GM12878 (cell line): ENCODE results near the gene DNAJC5G. TPM values are rescaled to one million over a fixed set of nuclear protein-coding genes. Genes with fewer than 3 reads are reported as not detected.

Source experiments
- BCL11A ChIP-seq: IDR thresholded peaks from 2 replicates; pipeline ENCODE4 v1.6.1; 2011; ENCODE audit warnings: low read depth, low read length
- BHLHE40 ChIP-seq, 2 experiments: fragments of 450-650 bp in 1 of 2; IDR thresholded peaks; 2 replicates each; pipeline ENCODE4 v1.6.1; 2011 to 2017; ENCODE audit warnings: low read depth in 2 of 2, borderline replicate concordance in 1 of 2, improper control_type of control experiment in 1 of 2, low read length in 1 of 2, mild to moderate bottlenecking in 1 of 2
- BMI1 ChIP-seq: fragments of 450-650 bp; IDR thresholded peaks from 2 replicates; pipeline ENCODE4 v1.6.1; 2016; ENCODE audit warnings: mild to moderate bottlenecking, moderate library complexity, borderline replicate concordance
- CHD1 ChIP-seq: IDR thresholded peaks from 2 replicates; pipeline ENCODE4 v1.6.1; 2012; ENCODE audit warnings: low read depth, low read length, improper control_type of control experiment
- CHD4 ChIP-seq: fragments of 200-600 bp; sonication (generic); IDR thresholded peaks from 2 replicates; pipeline ENCODE4 v1.6.1; 2016; ENCODE audit warnings: mild to moderate bottlenecking
- GABPA ChIP-seq: IDR thresholded peaks from 2 replicates; pipeline ENCODE4 v1.6.1; 2014; ENCODE audit warnings: antibody characterized with exemption, low read depth, mild to moderate bottlenecking, inconsistent platforms
- HDAC6 ChIP-seq: fragments of 200-600 bp; sonication (generic); IDR thresholded peaks from one replicate; pipeline ENCODE4 v1.8.0; 2017; ENCODE audit warnings: antibody characterized with exemption; ENCODE audit not compliant: unreplicated experiment
- MLLT1 ChIP-seq: fragments of 450-650 bp; IDR thresholded peaks from 2 replicates; pipeline ENCODE4 v1.6.1; 2016; ENCODE audit warnings: mild to moderate bottlenecking
- NBN ChIP-seq: fragments of 450-650 bp; IDR thresholded peaks from 2 replicates; pipeline ENCODE4 v1.6.1; 2016
- NR2C2 ChIP-seq: IDR thresholded peaks from 2 replicates; pipeline ENCODE4 v1.6.1; 2011; ENCODE audit warnings: borderline replicate concordance, low read depth; ENCODE audit not compliant: control insufficient read depth, insufficient read length
- RCOR1 ChIP-seq: conservative IDR thresholded peaks from 2 replicates; pipeline ENCODE4 v1.6.1; 2012; ENCODE audit warnings: low read depth, low read length, improper control_type of control experiment
- SMAD5 ChIP-seq: IDR thresholded peaks from 2 replicates; pipeline ENCODE4 v1.6.1; 2016; ENCODE audit warnings: antibody characterized with exemption, low read depth
- SMC3 ChIP-seq: IDR thresholded peaks from 2 replicates; pipeline ENCODE4 v1.6.1; 2011; ENCODE audit warnings: low read length, improper control_type of control experiment, borderline replicate concordance
- SP1 ChIP-seq: IDR thresholded peaks from one replicate; pipeline ENCODE4 v1.6.1; 2011; ENCODE audit warnings: low read depth, low read length
- SREBF1 ChIP-seq: IDR thresholded peaks from 2 replicates; pipeline ENCODE4 v1.6.1; 2012; ENCODE audit warnings: mild to moderate bottlenecking, low read length
- SUPT20H ChIP-seq: IDR thresholded peaks from 2 replicates; pipeline ENCODE4 v1.6.1; 2011; ENCODE audit warnings: low read depth, mild to moderate bottlenecking, low read length, moderate library complexity, borderline replicate concordance; ENCODE audit not compliant: control insufficient read depth
- YBX1 ChIP-seq: fragments of 450-650 bp; IDR thresholded peaks from 2 replicates; pipeline ENCODE4 v1.6.1; 2016; ENCODE audit warnings: antibody characterized with exemption
- polyA plus RNA-seq, 11 experiments: library from polyadenylated mRNA; depleted of rRNA in 4 of 11; unstranded in 6 of 11; stranded (reverse) in 5 of 11; fragments of >200 nt; fragmentation: Nextera tagmentation in 4 of 11; fragmentation: Illumina TruSeq in 1 of 11; extraction: Ambion mirVana in 4 of 11; extraction: Trizol in 1 of 11; gene quantifications; 1 replicate in 1 of 11; 2 replicates in 10 of 11; pipeline versions ENCODE4 v1.2.1 to v1.2.3, GENCODE V29; 2011 to 2016; ENCODE audit warnings: inconsistent platforms in 2 of 11, missing spikeins in 2 of 11, low read depth in 1 of 11
- total RNA-seq, 4 experiments: library from RNA; depleted of rRNA in 3 of 4; stranded (reverse); fragments of >200 nt in 3 of 4; fragmentation: Illumina TruSeq in 1 of 4; extraction: Trizol in 1 of 4; gene quantifications; 2 replicates each; pipeline versions ENCODE4 v1.2.1 to v1.2.3, GENCODE V29; 2013 to 2021
- TF ChIP-seq, protein P1 (sequence below): IDR thresholded peaks from 2 replicates; pipeline ENCODE4 v1.6.1; 2012; ENCODE audit warnings: mild to moderate bottlenecking, low read depth, low read length
- TF ChIP-seq, protein P2 (sequence below): IDR thresholded peaks from 2 replicates; pipeline ENCODE4 v1.6.1; 2012; ENCODE audit warnings: low read depth, low read length, improper control_type of control experiment
- TF ChIP-seq, protein P3 (sequence below): fragments of 450-650 bp; IDR thresholded peaks from 2 replicates; pipeline ENCODE4 v1.6.1; 2016; ENCODE audit warnings: mild to moderate bottlenecking, moderate library complexity, borderline replicate concordance

Gene DNAJC5G
- total and polyA plus RNA-seq, 10 of the 15 experiments (the other 5 are each of a cell fraction or from before 2014, with no cell fraction given), result not detected

DNA sequence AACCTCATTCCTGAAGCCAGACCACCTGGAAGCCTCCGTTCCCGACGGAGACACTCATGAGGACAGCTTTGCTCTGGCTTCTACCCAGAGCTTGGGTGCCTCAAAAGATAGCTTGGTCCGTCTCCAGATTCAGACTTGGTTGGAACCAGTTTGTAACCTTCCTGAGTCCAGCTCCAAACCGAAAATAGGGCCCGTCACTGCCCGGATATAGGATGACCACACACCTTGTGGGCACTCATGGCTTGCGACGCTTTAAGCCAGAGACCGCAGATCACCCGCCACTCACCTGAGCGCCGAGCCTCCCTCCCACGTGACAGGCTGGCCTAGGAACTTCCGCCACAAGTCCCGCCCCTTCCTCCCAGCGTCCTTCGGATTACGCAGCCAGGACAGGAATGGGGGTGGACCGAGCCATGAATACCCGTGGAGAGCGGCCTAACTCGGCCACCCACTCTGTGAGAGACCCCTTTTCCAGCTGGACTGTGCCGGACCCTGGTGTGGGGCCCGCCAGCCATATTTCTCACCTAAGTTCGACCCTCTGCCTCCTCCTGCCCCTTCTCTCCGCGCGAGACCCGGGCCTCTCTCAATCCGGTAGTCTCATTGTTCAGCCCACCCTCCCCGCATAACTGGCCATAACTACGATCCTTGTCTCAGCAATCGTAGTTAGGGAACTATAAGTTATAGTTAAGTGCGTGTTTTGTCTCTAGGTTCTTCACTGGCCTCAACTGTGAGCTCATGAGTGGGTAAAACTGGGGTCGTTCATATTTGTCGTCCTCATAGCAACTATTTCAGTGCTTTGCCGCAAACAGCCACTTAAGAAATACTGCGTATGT lies 47.7 kb downstream of the DNAJC5G start, which contains the start of gene MPV17 (continued):
- TF ChIP-seq, protein P1, sequence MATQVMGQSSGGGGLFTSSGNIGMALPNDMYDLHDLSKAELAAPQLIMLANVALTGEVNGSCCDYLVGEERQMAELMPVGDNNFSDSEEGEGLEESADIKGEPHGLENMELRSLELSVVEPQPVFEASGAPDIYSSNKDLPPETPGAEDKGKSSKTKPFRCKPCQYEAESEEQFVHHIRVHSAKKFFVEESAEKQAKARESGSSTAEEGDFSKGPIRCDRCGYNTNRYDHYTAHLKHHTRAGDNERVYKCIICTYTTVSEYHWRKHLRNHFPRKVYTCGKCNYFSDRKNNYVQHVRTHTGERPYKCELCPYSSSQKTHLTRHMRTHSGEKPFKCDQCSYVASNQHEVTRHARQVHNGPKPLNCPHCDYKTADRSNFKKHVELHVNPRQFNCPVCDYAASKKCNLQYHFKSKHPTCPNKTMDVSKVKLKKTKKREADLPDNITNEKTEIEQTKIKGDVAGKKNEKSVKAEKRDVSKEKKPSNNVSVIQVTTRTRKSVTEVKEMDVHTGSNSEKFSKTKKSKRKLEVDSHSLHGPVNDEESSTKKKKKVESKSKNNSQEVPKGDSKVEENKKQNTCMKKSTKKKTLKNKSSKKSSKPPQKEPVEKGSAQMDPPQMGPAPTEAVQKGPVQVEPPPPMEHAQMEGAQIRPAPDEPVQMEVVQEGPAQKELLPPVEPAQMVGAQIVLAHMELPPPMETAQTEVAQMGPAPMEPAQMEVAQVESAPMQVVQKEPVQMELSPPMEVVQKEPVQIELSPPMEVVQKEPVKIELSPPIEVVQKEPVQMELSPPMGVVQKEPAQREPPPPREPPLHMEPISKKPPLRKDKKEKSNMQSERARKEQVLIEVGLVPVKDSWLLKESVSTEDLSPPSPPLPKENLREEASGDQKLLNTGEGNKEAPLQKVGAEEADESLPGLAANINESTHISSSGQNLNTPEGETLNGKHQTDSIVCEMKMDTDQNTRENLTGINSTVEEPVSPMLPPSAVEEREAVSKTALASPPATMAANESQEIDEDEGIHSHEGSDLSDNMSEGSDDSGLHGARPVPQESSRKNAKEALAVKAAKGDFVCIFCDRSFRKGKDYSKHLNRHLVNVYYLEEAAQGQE, result no peak
- TF ChIP-seq BHLHE40 (IDR thresholded peaks at IDR 0.05; ENCODE audit: borderline replicate concordance in 1 of 2, low read depth in 2 of 2, low read length in 1 of 2) (peak; percentile 98 to 99), CHD4 (no peak), BMI1 (no peak), NR2C2 (no peak), YBX1 (no peak), BCL11A (no peak), SMC3 (0 out of 2 replicates have a peak, but pooled peaks have one; percentile 4), GABPA (peak; percentile 91), NBN (peak; percentile 59; the same call in 1 of the 2 replicates), MLLT1 (peak; percentile 74; the same call in 1 of the 2 replicates), HDAC6 (peak; percentile 51), SMAD5 (peak; percentile 95), SREBF1 (no peak), CHD1 (no peak), SP1 (peak; percentile 67), RCOR1 (0 out of 2 replicates have a peak, but pooled peaks have one; percentile 11), SUPT20H (no peak)
- TF ChIP-seq, protein P2, sequence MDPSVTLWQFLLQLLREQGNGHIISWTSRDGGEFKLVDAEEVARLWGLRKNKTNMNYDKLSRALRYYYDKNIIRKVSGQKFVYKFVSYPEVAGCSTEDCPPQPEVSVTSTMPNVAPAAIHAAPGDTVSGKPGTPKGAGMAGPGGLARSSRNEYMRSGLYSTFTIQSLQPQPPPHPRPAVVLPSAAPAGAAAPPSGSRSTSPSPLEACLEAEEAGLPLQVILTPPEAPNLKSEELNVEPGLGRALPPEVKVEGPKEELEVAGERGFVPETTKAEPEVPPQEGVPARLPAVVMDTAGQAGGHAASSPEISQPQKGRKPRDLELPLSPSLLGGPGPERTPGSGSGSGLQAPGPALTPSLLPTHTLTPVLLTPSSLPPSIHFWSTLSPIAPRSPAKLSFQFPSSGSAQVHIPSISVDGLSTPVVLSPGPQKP, result no peak
- TF ChIP-seq, protein P3, sequence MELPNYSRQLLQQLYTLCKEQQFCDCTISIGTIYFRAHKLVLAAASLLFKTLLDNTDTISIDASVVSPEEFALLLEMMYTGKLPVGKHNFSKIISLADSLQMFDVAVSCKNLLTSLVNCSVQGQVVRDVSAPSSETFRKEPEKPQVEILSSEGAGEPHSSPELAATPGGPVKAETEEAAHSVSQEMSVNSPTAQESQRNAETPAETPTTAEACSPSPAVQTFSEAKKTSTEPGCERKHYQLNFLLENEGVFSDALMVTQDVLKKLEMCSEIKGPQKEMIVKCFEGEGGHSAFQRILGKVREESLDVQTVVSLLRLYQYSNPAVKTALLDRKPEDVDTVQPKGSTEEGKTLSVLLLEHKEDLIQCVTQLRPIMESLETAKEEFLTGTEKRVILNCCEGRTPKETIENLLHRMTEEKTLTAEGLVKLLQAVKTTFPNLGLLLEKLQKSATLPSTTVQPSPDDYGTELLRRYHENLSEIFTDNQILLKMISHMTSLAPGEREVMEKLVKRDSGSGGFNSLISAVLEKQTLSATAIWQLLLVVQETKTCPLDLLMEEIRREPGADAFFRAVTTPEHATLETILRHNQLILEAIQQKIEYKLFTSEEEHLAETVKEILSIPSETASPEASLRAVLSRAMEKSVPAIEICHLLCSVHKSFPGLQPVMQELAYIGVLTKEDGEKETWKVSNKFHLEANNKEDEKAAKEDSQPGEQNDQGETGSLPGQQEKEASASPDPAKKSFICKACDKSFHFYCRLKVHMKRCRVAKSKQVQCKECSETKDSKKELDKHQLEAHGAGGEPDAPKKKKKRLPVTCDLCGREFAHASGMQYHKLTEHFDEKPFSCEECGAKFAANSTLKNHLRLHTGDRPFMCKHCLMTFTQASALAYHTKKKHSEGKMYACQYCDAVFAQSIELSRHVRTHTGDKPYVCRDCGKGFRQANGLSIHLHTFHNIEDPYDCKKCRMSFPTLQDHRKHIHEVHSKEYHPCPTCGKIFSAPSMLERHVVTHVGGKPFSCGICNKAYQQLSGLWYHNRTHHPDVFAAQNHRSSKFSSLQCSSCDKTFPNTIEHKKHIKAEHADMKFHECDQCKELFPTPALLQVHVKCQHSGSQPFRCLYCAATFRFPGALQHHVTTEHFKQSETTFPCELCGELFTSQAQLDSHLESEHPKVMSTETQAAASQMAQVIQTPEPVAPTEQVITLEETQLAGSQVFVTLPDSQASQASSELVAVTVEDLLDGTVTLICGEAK, result peak; percentile 87
